Anterior cingulate cortex (tissue), 58 donors: ENCODE data around the gene PEAK1.

Experiments
- DNase-seq, 58 donors: peaks; one replicate each; lab custom pipeline; 2025; lab: John Stamatoyannopoulos, UW

PEAK1 gene

DNA sequence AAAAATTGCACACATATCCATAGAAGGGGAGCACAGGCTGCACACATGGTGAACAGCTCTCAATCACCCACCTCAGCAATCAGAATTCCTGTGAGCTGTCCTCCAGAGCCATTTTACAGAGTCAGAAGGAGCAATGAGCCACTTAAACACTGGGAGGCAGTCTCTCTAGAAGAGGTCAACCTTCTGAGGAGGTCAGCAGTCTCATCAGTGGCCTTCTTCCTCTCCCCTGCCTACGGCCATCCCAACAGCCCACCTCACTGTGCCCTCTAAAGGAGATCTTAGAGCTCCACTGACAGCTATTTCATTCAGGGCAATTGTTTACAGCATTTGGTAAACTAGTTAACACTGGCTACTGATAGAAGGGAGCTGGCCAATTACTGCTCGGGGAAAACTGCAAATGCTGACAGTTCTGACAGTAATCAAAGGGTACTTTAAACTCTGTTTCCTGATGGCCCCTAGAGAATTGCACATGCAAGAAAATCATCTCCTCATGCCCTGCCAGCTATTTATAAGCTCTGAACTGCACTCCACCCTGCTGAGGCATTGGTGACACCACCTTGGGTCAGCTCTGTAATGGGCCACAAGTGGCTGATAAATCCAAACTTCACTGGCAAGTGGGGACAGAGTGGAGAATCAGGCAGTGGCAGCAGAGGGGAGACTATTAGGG is 306.9 kb downstream of the PEAK1 start:
- DNase-seq, result no peak

DNA sequence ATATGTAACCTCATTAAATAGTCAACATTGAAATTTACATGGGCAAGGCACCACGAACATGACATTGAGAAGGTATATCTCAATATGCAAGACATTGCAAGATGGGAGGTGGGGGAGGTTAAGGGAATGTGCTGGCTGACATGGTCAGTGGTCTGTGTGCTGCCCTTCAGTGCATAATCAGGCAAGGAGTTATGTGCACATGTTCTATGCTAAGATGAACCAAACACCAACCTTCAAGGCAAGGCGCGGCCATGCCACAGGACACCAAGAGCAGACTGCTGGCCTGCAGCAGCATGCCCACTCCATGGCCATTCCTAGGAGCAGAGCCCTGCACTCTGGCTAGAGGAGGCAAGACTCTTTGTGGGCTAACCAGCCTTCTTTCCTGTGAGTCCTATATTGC is 308.1 kb downstream of the PEAK1 start:
- no peak for DNase-seq

DNA sequence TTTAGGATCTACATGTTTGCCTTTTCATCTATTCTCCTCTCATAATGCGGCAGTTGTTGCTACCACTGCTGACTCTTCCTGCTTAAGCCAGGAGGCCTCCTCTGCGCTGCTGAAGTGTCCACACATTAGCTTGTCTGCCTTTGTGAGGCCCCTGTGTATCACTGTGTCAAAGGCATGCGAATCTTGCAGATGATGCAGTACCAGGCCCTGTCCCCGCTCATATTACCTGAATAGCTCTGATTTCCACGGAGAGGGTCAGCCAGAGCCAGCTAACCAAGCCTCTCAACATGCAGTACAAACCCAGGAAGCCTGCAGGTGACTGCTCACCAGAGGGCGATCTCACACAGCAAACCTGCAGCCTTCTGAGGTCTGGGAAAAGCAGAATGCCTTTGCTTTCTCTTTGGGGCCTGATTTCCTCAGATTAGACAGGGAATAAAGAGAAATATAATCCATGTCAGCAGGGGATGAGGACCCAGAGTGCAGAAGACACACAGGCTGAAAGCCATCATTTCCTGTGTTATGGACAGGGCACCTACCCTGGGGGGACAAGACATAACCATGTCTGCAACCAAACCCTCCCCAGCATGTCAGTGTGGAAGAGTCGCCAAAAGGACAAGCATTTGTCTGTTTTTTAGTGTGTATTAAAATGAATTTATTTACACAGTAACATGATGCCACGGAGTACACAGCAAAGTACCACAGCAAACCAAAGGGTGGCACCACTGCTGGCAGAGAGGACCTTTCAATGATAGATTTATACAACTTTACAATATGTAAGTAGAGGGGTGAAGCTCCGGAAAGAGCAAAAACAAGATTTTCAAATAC is 312.2 kb downstream of the PEAK1 start:
- DNase-seq, result peak in 35 of 58 donors; percentile 7 to 59 (median 29)

DNA sequence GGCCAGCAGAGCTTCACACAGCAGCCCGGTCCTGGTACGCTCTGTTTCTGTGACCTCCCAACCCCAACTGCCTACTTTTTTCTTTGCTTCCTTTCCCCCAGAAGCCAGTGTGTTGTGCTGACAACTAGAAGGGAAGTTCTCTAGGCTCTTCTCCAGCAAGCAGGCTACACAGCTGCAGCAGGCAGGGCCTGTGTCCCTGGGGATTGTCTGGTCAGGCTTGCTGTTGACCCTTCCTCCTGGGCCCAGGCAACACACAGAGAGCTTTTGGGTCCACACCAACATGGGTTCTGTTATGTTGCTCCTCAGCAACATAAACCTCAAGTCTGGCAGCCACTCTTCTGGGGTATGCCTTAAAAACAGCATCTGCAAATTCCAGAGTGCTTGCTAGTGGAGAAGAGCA is 312.8 kb downstream of the PEAK1 start:
- DNase-seq, result peak in 2 of 58 donors; percentile 18 to 32

DNA sequence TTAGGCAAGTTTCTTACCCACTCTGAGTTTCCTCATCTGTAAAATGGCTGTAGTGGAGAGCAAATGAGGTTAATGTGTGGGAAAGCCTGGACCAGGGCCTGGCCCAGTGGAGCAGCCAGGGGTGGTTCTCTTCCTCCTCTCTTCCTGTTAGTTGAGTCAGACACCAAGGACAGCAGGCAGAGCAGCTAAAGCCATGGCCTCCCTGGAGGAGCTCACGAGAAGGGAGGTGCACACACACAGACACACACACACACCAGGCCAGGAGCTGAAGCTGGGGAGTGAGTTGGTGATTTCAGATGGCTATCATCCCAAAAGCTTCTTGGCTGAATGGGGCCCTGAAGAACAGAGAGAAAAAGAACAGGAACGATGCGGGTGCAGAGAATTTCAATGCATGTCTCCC is 315.7 kb downstream of the PEAK1 start:
- DNase-seq, result no peak

DNA sequence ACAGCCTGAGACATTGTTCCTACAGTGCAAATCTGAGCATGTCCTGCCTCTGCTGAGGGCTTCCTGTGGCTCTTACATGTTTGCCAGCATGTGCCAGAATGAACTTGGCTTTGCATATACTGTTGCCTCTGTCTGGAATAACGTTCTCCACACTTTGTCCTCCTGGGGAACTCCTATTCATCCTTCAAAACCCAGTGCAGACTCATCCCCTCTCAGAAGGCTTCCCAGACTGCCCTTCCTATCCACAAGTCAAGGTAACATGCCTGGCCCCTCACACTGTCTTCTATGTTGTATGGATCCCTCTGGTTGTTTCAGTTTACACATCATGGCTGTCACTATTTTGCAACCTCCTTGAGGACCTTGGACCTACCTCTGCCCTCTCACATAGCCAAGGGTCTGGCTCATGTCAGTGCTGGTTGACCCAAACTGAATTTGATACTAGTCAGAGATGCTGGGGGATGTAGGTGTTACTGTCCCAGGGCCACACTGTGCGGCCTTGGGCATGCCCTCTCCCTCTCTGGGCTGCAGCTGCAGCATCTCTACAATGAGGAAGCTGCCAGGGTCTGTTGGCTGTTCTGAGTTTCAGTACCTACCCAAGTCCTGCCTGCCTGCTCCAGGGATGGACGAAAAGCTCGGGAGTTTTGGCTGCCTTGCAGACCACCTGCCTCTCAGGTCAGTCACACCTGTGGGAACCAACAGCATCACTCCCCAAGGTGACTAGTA is 320.0 kb downstream of the PEAK1 start:
- no peak for DNase-seq

DNA sequence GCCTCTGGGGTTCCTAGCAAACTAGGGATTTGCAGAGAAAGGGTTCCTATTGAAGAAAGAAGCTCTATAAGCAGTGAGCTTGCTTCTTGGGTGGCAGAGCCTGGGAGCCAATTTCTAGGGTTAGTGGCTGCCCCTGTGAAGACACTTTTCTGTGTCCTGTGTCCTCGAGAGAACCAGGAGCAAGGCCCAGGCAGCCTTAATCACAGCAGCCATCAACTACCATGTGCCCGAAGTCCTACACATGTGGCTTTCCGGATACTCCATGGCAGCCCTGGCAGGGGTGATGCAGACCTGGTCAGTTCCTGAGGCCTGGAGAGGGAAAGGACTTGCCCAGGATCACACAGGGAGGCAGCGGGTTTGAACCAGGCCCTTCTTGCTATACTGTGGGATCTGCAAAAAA is 321.3 kb downstream of the PEAK1 start:
- no peak for DNase-seq

DNA sequence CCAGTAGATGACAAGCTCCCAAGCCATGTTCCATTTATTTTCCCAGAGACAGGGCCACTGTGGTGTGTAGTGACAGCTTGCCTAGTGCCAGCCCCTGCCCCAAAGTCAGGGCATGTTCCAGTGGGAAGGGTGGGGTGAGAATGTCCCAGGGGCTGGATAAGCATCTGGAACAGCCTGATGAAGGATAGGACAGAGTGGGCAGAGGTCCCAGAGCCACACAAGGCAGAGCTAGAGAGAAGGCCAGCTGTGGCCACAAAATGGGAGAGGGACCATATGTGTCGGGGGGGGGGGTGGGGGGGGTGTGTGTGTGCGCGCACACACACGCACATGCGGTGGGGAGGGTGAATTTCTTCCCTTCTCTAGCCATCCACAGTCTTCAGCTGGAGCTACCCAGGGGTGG is 322.0 kb downstream of the PEAK1 start:
- no peak for DNase-seq

DNA sequence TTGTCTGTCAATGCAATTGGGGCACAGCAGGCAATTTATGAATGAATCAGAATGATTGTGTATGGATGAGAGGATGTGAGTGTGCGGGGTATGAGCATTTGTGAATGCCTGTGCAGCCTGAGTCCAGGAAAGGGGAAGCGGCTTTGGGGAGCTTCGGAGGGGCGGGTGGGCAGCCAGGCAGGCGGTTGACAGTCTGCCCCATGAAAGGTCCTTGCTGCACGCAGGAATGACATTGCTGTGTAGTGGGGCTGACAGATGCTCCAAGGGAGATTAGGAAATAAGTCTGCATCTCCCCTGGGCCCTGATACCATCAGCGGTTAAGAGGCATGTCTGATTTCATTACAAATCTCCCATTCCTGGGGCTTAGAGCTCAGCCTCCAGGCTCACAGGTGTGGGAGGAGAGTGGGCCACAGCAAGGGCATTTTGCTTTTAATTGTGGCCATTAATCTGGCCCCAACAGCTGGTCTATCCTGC is 322.6 kb downstream of the PEAK1 start:
- no peak for DNase-seq

DNA sequence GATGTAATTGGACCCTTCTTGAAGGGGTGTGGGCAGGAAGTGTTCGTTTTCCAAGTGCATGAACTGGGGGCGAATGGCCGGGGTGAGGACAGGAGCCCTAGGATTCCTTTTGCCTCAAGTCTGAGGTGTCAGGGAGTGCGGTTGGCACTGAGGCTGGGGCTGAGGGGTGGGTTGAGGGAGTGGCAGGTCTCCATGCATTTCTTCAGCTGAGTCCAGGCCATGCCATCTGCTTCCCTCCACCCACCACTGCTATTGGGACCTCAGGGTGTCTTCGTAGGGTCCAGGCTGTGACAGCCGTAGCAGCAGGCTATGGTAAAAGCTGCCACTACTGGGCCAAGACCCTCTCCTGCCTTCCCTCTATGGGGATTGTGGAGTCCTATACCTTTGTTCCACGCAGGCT is 323.4 kb downstream of the PEAK1 start:
- no peak for DNase-seq

DNA sequence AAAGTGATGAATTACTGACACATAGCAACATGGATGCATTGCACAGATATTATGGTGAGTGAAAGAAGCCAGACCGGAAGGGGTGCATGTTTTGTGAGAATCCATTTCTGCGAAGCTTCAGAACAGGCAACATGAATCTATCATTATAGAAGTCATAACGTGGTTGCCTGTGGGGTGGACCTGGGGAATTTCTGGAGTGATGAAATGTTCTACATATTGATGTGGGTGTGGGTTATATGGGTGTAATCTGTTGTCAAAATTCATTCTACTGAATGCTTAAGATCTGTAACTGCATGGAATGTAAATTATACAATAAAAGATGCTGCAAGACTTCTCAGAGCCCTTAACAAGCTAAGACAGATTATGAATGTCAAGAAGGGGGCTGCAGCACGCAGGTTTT is 323.8 kb downstream of the PEAK1 start:
- no peak for DNase-seq

DNA sequence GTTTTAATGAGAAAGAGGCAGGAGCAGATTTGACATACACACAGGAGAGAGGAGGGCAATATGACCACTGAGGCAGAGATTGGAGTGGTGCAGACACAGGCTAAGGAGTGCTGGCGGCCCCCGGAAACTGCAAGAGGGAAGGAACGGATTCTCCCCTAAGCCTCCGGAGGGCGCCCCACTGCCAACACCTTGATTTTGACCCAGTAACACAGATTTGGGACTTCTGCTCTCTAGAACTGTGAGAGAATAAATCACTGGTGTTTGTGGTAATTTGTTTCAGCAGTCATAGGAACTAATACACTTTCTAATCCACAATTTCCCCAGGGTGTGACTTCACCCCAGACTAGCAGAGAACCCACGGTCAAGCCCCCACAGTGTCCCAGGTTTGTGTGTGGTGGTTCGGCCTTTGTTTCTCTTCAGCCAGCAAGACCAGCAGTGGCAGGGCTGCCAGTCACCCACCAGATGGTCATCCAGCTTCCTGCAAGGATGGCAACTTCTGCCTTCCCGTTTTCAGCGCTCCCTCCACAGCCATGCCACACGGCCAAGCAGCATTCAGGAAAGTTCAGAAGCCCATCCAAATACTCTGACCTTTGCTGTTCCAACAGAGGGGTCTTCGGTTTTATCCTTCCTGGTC is 325.4 kb downstream of the PEAK1 start:
- no peak for DNase-seq

DNA sequence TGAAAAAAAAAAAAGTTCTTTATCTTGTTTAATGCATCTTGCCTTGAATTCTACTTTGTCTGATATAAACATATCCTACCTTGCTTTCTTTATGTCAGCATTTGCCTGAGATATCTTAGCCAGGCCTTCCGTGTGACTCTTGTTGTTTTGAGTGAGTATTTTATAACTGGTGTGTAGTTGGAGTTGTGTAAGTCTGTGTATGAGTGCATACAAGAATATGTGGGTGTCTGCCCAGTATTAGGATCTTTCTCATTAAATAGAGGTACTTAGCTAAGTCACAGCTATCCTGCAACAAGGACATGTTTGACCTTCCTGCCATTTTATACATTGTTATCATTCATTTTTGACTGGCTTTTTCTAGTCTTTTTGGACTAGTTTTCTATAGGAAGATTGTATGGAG is 326.5 kb downstream of the PEAK1 start:
- DNase-seq, result no peak

DNA sequence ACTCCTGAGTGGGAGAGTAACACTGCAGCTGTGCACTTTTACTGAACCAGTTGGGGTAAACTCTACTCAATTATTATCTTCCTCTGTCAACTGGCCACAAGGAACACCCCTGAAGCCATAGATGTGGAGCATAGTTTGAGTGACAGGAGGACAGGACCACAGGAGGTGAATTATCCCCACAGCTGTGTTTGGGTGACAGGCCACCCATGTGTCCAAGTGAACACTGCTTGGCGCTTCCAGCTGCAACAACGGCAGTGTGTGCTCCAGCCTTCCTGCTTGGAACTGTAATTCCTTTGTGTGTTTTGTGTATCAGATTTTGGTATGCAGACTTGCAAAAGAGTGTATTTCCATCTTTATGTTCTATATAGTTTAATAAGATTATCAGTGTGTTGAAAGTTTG is 328.8 kb downstream of the PEAK1 start:
- DNase-seq, result no peak

DNA sequence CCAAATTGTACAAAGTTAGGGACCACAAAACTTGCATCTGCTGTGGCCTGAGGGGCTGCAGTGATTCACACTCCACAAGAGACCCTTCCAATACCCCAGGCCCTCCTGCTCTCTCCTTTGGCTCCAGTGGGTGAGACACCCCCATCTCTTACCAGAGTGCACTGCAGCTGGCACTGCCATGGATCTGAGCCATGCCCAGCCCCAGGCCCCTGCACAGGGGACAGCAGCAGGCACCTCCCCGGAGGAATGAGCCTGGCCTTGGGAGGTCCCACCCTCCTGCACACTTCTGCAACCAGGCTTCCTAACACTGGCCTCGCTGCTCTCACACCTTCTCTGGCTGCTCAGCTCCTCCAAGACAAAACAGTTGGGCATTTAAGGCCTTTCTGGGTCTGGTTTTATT is 332.7 kb downstream of the PEAK1 start:
- no peak for DNase-seq

DNA sequence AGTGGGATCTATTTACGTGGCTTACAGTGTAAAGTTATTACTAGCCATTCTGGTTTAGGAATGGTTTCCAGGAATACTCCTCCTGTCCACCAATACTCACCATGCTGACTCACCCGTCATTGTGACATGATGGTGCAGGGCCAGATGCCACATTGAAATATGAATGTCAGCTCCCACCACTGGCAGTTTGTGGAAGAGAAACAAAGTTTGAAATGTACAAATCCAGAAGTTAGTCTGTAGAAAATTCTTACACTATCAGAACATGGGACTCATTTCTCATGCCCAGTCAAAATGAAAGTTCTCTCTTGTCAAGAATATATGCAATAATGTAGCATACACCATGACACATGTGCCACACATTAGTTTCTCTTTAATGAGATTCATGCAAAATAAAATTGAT is 334.6 kb downstream of the PEAK1 start:
- DNase-seq, result no peak

DNA sequence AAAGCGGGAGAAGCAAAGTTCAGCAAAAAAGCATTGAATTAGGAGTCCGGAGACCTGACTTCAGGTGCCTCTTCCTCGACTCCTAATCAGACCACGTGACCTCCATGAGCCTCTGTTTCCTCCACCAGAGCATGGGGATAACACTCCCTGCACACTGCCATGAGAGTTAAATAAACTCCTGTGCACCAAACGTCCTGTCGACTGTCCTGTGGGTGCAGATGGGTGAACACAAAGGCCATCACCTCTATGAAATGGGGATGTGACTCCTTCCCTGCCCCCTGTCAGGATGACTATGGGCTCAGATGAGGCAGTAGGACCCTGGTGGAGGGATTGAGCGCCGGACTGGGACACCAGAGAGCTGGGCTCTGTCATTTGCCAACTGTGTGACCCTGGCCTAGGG is 335.5 kb downstream of the PEAK1 start:
- DNase-seq, result no peak

DNA sequence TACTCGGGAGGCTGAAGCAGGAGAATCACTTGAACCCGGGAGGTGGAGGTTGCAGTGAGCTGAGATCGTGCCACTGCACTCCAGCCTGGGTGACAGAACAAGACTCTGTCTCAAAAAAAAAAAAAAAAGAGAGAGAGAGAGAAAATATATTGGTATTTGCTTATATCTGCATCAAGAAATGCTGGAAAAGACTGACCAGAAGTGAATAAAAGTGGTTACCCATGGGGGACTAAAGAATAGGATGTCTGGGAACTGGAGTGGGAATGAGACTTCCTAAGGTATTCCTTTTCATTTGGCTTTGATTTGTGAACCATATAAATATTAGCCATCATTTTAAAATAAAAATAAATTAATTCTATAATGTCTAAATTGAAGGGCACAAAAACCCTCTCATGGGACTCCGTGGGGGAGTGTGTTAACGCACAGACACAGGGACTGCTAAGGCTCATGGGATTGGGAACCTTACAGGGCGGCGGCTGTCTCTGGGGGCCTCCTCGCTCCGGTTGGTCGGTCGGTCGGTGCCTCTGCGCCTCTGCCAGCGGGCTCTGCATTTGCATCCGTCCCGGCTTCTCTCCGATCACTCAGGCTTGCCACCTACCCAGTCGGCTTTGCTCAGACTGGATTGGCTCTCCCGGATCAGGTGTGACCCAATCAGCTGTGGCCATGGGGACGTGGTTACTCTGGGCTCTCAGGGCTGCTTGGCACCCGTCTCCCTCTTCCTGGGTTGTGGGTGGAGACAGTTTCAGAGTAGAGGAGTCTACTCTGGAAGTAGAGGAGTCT is 336.3 kb downstream of the PEAK1 start:
- DNase-seq, result peak; percentile 23 to 93 (median 74)

DNA sequence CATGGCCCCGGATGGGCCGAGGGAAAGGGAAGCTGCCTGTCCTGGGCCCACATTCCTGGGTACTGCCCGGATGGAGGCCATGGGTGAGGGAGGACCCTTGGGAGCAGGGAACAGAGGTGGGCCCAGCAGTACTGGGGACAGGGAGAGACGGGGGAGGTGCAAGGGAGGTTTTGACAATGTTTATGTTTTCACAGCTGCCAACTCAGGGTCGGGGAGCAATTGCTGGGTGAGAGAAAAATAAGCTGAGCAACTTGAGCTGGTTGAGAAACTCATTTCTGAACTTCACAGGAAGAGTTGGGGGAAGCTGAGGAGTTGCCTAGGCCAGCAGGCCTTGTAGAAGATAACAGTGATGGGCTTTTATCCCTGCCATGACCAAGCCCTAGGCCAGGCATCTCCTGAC is 337.9 kb downstream of the PEAK1 start:
- DNase-seq, result no peak

DNA sequence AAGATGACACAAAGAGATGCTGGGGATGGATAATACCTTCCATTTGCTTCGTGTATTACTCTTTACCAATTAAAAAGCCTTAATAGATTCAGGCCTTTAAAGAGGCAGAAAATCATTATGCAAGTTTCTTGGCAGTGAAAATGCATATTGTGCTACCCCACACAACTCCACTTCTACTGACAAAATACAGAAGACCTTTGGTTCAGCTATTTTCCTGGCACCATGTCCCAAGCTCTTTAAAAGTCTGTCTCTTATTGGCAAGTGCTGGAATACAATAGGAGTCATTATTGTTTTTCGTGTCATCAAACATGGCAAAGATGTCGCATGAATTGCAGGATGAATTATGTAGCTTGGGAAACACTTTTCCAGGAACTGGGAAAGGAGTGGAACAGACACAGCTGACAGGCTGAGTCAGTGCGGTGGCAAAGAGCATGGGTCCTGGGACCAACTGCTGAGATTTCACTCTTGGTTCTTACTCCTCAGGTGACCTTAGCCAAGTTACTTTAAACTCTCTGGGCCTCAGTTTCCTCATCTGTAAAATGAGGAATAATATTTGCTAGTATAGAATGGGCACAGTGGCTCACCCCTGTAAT is 343.5 kb downstream of the PEAK1 start:
- DNase-seq, result peak in 4 of 58 donors; percentile 7 to 52 (median 32)
